K562 (cell line): ENCODE measurements around the gene COX15. TPM values are rescaled to one million over a fixed set of nuclear protein-coding genes. Genes with fewer than 3 reads are reported as not detected.

Experiments used
- KLF6 ChIP-seq: fragments of 250-450 bp; sonication (Bioruptor Pico); IDR thresholded peaks from 2 replicates; pipeline ENCODE4 v1.4.0; 2020; ENCODE audit warnings: mild to moderate bottlenecking, moderate library complexity, borderline replicate concordance
- RERE ChIP-seq: sonication (generic); formaldehyde crosslinking; IDR thresholded peaks from 2 replicates; pipeline ENCODE4 v1.8.0; 2023; ENCODE audit warnings: missing genetic modification reagents, mild to moderate bottlenecking, borderline replicate concordance
- SMAD2 ChIP-seq: fragments of 150-350 bp; IDR thresholded peaks from 2 replicates; pipeline ENCODE4 v1.6.1; 2014; ENCODE audit warnings: low read depth, mild to moderate bottlenecking, low read length
- TRIM24 ChIP-seq, 2 experiments: fragments of 450-650 bp; IDR thresholded peaks; 2 replicates each; pipeline ENCODE4 v1.6.1; 2016
- ZC3H8 ChIP-seq: fragments of 450-650 bp; IDR thresholded peaks from 2 replicates; pipeline ENCODE4 v1.6.1; 2017
- ZNF274 ChIP-seq: IDR thresholded peaks from 2 replicates; pipeline ENCODE4 v1.6.1; 2011; ENCODE audit warnings: low read depth, mild to moderate bottlenecking, low read length, moderate library complexity, borderline replicate concordance
- ZNF76 ChIP-seq: fragments of 250-450 bp; sonication (Bioruptor Pico); IDR thresholded peaks from 2 replicates; pipeline ENCODE4 v1.4.0; 2020; ENCODE audit warnings: mild to moderate bottlenecking, moderate library complexity, borderline replicate concordance
- ZNF764 ChIP-seq: fragments of 250-450 bp; sonication (Bioruptor Pico); IDR thresholded peaks from 2 replicates; pipeline ENCODE4 v1.4.0; 2020; ENCODE audit warnings: low read depth, mild to moderate bottlenecking, moderate library complexity
- polyA plus RNA-seq, 8 experiments: library from polyadenylated mRNA; depleted of rRNA in 4 of 8; stranded (reverse) in 5 of 8; unstranded in 3 of 8; fragments of >200 nt; fragmentation: Nextera tagmentation in 2 of 8; fragmentation: Illumina TruSeq in 1 of 8; extraction: Ambion mirVana in 2 of 8; extraction: Trizol in 1 of 8; gene quantifications; 2 replicates each; pipeline versions ENCODE4 v1.2.1 to v1.2.3, GENCODE V29; 2011 to 2014; ENCODE audit warnings: inconsistent platforms in 1 of 8, missing spikeins in 1 of 8
- total RNA-seq, 7 experiments: library from RNA; depleted of rRNA in 6 of 7; stranded (reverse); fragments of >200 nt in 6 of 7; fragmentation: Illumina TruSeq in 2 of 7; extraction: Trizol in 2 of 7; gene quantifications; 2 replicates each; pipeline versions ENCODE4 v1.2.1 to v1.2.3, GENCODE V29; 2011 to 2021; ENCODE audit warnings: low replicate concordance in 1 of 7
- TF ChIP-seq, protein P1 (sequence below), 2 experiments: IDR thresholded peaks in 1 of 2; conservative IDR thresholded peaks in 1 of 2; 2 replicates each; pipeline ENCODE4 v1.6.1; 2016; ENCODE audit warnings: low read depth in 2 of 2, mild to moderate bottlenecking in 1 of 2, missing compliant biosample characterization in 1 of 2, missing genetic modification characterization in 1 of 2, moderate library complexity in 1 of 2

The COX15 gene
- total and polyA plus RNA-seq, 9 of the 15 experiments (the other 6 are each of a cell fraction or from before 2014, with no cell fraction given), result 17.4 to 45.1 (median 23.7) TPM

DNA sequence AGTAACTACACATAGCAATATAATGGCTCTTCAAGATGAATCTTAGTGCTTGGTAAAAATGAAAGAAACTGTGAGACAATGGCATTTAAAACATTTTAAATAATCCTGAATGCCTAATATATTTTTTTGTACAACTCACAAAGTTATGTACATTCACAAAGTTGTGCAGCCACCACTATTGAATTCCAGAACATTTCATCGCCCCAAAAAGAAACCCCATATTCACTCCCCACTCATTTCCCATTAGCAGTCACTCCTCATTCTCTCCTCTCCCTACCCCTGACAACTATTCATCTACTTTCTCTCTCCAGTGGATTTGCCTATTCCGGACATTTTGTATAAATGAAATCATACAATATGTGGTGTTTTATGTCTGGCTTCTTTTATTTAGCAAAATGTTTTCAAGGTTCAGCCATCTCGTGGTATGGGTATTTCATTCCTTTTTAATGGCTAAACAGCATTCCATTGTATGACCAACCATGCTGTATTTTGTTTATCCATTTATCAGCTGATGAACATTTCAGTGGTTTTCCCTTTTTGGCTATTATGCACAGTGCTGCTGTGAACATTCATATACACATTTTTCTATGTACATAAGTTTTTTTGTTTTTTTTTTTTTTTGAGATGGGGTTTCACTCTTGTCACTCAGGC, 37.9 kb downstream of the COX15 start (continued):
- TF ChIP-seq RERE (CRISPR knock-in tag), result no peak
- no peak for TF ChIP-seq TRIM24 (IDR thresholded peaks at IDR 0.05)
- no peak for TF ChIP-seq ZNF274
- TF ChIP-seq ZNF76 (CRISPR knock-in tag), result no peak
- TF ChIP-seq KLF6 (CRISPR knock-in tag), result no peak
- TF ChIP-seq, protein P1, sequence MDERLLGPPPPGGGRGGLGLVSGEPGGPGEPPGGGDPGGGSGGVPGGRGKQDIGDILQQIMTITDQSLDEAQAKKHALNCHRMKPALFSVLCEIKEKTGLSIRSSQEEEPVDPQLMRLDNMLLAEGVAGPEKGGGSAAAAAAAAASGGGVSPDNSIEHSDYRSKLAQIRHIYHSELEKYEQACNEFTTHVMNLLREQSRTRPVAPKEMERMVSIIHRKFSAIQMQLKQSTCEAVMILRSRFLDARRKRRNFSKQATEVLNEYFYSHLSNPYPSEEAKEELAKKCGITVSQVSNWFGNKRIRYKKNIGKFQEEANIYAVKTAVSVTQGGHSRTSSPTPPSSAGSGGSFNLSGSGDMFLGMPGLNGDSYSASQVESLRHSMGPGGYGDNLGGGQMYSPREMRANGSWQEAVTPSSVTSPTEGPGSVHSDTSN (CRISPR knock-in tag; IDR thresholded peaks at IDR 0.05; ENCODE audit: low read depth), result no peak
- TF ChIP-seq, protein P1 (tag; conservative IDR thresholded peaks at IDR 0.05; ENCODE audit: low read depth), result no peak
- TF ChIP-seq ZNF764, result no peak
- TF ChIP-seq ZC3H8, result no peak
- TF ChIP-seq SMAD2, result no peak
